GM12864 (cell line): ENCODE measurements around the gene ZNF93.
"Not testable (repeated sequence)": the region's sequence is repeated elsewhere in the genome, so short reads cannot be mapped to it uniquely, and the experiment has no call there.

Experiments used
- DNase-seq: peaks from one replicate; pipeline ENCODE4 v3.0.0-alpha.2; 2011; ENCODE audit warnings: low read depth
- H3K4me3 ChIP-seq: 2 replicates; pipeline ENCODE4 v1.5.1; 2011; ENCODE audit warnings: mild to moderate bottlenecking, low read depth, low read length, control low read depth
- CTCF ChIP-seq: IDR thresholded peaks from 2 replicates; pipeline ENCODE4 v1.5.1; 2011; ENCODE audit warnings: low read depth, mild to moderate bottlenecking, moderate library complexity, low read length, control low read depth, inconsistent platforms; ENCODE audit errors: missing control alignments

ZNF93 gene

GRCh38 chr19:19944583-19944880 lies 43.8 kb downstream of the ZNF93 start:
- H3K4me3 ChIP-seq = no peak overlapping the region
- DNase-seq = no peak
- TF ChIP-seq CTCF = no peak

GRCh38 chr19:19946226-19946625 lies 45.5 kb downstream of the ZNF93 start:
- TF ChIP-seq CTCF = no peak
- no peak overlapping the region for H3K4me3 ChIP-seq
- no peak for DNase-seq

- no peak overlapping the region for H3K4me3 ChIP-seq
- no peak for TF ChIP-seq CTCF
- DNase-seq = no peak
Observed at GRCh38 chr19:19948800-19949199, 48.1 kb downstream of the ZNF93 start.

GRCh38 chr19:19955208-19955607 lies 54.5 kb downstream of the ZNF93 start:
- no peak for DNase-seq
- no peak overlapping the region for H3K4me3 ChIP-seq
- no peak for TF ChIP-seq CTCF

- DNase-seq = no peak
- H3K4me3 ChIP-seq = no peak overlapping the region
- TF ChIP-seq CTCF = no peak
Observed at GRCh38 chr19:19956434-19957075, 55.8 kb downstream of the ZNF93 start.

GRCh38 chr19:19957766-19958165 lies 57.0 kb downstream of the ZNF93 start:
- DNase-seq, H3K4me3 ChIP-seq: not testable (repeated sequence)

GRCh38 chr19:19959151-19959799 lies 58.5 kb downstream of the ZNF93 start:
- not testable (repeated sequence) for H3K4me3 ChIP-seq
- DNase-seq = peak; percentile 16
- TF ChIP-seq CTCF = peak; percentile 58
